Heart left ventricle (tissue), 16 donors: ENCODE results near the gene POU3F3. TPM values are rescaled to one million over a fixed set of nuclear protein-coding genes. Genes with fewer than 3 reads are reported as not detected.

ENCODE experiments used
- ATAC-seq, 4 donors: fragments of 200-7000 bp; cut with Tn5 transposase; one replicate each; pipeline ENCODE4 v1.9.1; 2020 to 2022; ENCODE audit warnings: moderate library complexity in 4 of 4, mild to moderate bottlenecking in 3 of 4, moderate number of reproducible peaks in 1 of 4
- DNase-seq, 5 donors: peaks; one replicate each; pipeline ENCODE4 v3.0.0-alpha.2; 2020
- H3K27ac ChIP-seq, 12 donors: fragments of 200-600 bp; sonication (generic) in 4 of 12; one replicate each; pipeline versions ENCODE4 v1.5.0 to v1.8.0; 2016 to 2022; ENCODE audit warnings: mild to moderate bottlenecking in 2 of 12
- H3K27me3 ChIP-seq, 9 donors: fragments of 200-600 bp; sonication (generic) in 2 of 9; one replicate each; pipeline versions ENCODE4 v1.5.1 to v1.8.0; 2016 to 2022; ENCODE audit warnings: mild to moderate bottlenecking in 3 of 9
- H3K36me3 ChIP-seq, 9 donors: fragments of 200-600 bp; sonication (generic) in 2 of 9; one replicate each; pipeline versions ENCODE4 v1.5.0 to v1.8.0; 2018 to 2022; ENCODE audit warnings: mild to moderate bottlenecking in 2 of 9
- H3K4me1 ChIP-seq, 12 donors: fragments of 200-600 bp; sonication (generic) in 4 of 12; one replicate each; pipeline versions ENCODE4 v1.5.0 to v1.8.0; 2016 to 2022; ENCODE audit warnings: mild to moderate bottlenecking in 3 of 12
- H3K4me3 ChIP-seq, 12 donors: fragments of 200-600 bp; sonication (generic) in 4 of 12; one replicate each; pipeline versions ENCODE4 v1.5.0 to v1.8.0; 2017 to 2022; ENCODE audit warnings: mild to moderate bottlenecking in 9 of 12, moderate library complexity in 4 of 12
- H3K9me3 ChIP-seq, 12 donors: fragments of 200-600 bp; sonication (generic) in 4 of 12; one replicate each; pipeline versions ENCODE4 v1.5.0 to v1.8.0; 2016 to 2022; ENCODE audit warnings: mild to moderate bottlenecking in 1 of 12
- POLR2A ChIP-seq, 2 donors: fragments of 450-650 bp; IDR thresholded peaks; one replicate each; pipeline ENCODE4 v1.6.1; 2017; ENCODE audit warnings: antibody characterized with exemption in 2 of 2, mild to moderate bottlenecking in 2 of 2, moderate library complexity in 2 of 2
- WGBS, 4 donors: extraction: QIAGEN DNeasy Blood & Tissue Kit in 2 of 4; methylation state at CpG; one replicate each; pipeline versions ENCODE4 v1.1.5 to v1.1.7; 2013 to 2018; 5-methylcytosine and 5-hydroxymethylcytosine counted together
- intact Hi-C, 10 donors: fragments of 100-400 bp; cut with DNase I; formaldehyde crosslinking; loops; one replicate each; pipeline versions ENCODE4 v1.11.1 to v1.14.2; 2022
- polyA plus RNA-seq, 2 donors: library from polyadenylated mRNA; stranded (reverse); fragments of 200-250 nt; gene quantifications; one replicate each; pipeline ENCODE4 v1.2.3, GENCODE V29; 2013
- total RNA-seq, 9 donors: library from RNA; depleted of rRNA in 2 of 9; stranded (reverse); fragments of >200 nt in 2 of 9; fragmentation: NEBNext Ultra II Directional in 3 of 9; extraction: Animal tissue kit (Norgen Biotek cat#: 25700) in 3 of 9; gene quantifications; one replicate each; pipeline versions ENCODE4 v1.1.0 to v1.2.4, GENCODE V29; 2016 to 2023
- TF ChIP-seq, protein P1 (sequence below), 12 donors: fragments of 200-600 bp; sonication (generic) in 4 of 12; IDR thresholded peaks; one replicate each; pipeline versions ENCODE4 v1.5.0 to v1.8.0; 2018 to 2022; ENCODE audit warnings: antibody characterized with exemption in 12 of 12, mild to moderate bottlenecking in 5 of 12
- donor health status: ischemic (EF 13 %, LVEDD 7.1; RV severe dilation, severe dysfunction).
- donor health status: healthy with polysubstance abuse.
- donor health status: DM: no; HTN: yes; CAD: no.
- donor health status: DM: no; HTN: no; CAD: no.
- donor health status: ischemic (EF 25% LVEDD 6.9; RV normal size, moderate dysfunction).
- donor health status: ischemic (EF 25% LVEDD 5.7; RV mildly dilated, moderate dysfunction).
- donor health status: healthy.
- donor health status: DM: yes; HTN: yes; CAD: no.
- donor health status: ischemic (EF 35%, LVEDD 5.7; RV mildly dilated, moderate dysfunction).
- donor health status: nonischemic (EF 11% LVEDD 7.7; RV severe dilation, severe dysfunction).
- donor health status: DM: yes; HTN: yes; CAD: no.
- donor health status: PGD.
- donor health status: ischemic (EF 29% LVEDD 5.4; RV normal size, mild dysfunction).
- donor health status: nonischemic (EF 23%, LVEDD 6.1; RV moderate dilation, normal function).

Gene POU3F3
- total and polyA plus RNA-seq, 11 donors, result 0.08 to 0.27 TPM; not detected in 9

DNA sequence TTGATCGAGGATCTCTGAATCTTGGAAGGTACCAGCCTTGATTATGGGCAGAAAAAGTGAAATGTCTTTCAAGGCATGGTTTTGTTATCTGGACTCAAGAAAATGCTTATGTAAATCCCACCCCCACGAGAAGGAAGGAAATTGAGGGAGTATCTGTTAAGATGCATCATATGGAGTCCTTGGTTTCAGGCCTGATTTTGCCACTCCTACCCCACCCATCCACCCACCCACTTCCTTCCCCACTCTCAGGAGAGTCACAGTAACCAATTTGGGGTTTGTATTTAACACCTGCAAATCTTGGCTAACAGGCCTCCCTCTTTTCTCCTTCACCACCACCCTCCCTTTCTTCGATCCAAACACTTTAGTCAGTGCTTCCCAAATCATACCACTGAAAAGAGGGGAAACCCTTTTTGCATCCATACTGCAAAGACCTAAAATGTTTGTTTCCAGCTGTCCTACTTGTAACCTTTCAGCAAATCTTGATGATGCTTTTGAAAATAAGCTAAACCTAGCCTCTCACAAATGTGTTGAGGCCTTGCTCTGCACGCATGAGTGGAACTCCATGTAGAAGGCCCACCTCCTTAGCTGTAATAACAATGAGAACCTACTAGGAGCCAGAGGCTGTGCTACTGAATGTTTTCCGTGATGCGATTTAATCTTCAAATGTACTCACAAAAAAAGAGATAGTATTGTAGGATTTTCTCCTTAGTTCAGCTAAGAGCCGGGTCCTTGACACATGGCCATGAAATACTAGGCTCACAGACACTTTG lies 34.8 kb downstream of the POU3F3 start:
- intact Hi-C loops, result no loop called here
- WGBS, 4 donors, result 73 to 79% (median 78%) methylated on average over 7 of the region's 7 CpGs

GRCh38 chr2:104889291-104889959 lies 35.5 kb downstream of the POU3F3 start:
- Histone ChIP-seq H3K9me3 (no peaks in the 10 kb centered on the region), H3K36me3 (no peaks in the 10 kb centered on the region), H3K4me3 (no peak overlapping the region), H3K4me1 (no peaks in the 10 kb centered on the region), H3K27me3 (peaks cover 0 to 41% (median 0%) of the 10 kb centered on the region in 9 donors), H3K27ac (no peak overlapping the region)
- ATAC-seq, result no peak
- no peak for TF ChIP-seq POLR2A (IDR thresholded peaks at IDR 0.05)
- TF ChIP-seq, protein P1, sequence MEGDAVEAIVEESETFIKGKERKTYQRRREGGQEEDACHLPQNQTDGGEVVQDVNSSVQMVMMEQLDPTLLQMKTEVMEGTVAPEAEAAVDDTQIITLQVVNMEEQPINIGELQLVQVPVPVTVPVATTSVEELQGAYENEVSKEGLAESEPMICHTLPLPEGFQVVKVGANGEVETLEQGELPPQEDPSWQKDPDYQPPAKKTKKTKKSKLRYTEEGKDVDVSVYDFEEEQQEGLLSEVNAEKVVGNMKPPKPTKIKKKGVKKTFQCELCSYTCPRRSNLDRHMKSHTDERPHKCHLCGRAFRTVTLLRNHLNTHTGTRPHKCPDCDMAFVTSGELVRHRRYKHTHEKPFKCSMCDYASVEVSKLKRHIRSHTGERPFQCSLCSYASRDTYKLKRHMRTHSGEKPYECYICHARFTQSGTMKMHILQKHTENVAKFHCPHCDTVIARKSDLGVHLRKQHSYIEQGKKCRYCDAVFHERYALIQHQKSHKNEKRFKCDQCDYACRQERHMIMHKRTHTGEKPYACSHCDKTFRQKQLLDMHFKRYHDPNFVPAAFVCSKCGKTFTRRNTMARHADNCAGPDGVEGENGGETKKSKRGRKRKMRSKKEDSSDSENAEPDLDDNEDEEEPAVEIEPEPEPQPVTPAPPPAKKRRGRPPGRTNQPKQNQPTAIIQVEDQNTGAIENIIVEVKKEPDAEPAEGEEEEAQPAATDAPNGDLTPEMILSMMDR (IDR thresholded peaks at IDR 0.05), result no peak
- DNase-seq, result no peak
- 63 to 73% (median 67%) methylated on average over 8 of the region's 8 CpGs for WGBS, 4 donors
- intact Hi-C loops, result no loop called here

More for the DNA sequence above, 34.8 kb downstream of the POU3F3 start:
- H3K9me3 ChIP-seq, result no peaks in the 10 kb centered on the region
- DNase-seq (no peak), ATAC-seq (no peak)
- H3K4me1 ChIP-seq, result no peaks in the 10 kb centered on the region
- no peak overlapping the region for H3K4me3 ChIP-seq
- peaks cover 0 to 34% (median 5%) of the 10 kb centered on the region in 9 donors for H3K27me3 ChIP-seq
- no peak overlapping the region for H3K27ac ChIP-seq
- TF ChIP-seq, protein P1 (IDR thresholded peaks at IDR 0.05), result no peak
- TF ChIP-seq POLR2A (IDR thresholded peaks at IDR 0.05), result no peak
- no peaks in the 10 kb centered on the region for H3K36me3 ChIP-seq

DNA sequence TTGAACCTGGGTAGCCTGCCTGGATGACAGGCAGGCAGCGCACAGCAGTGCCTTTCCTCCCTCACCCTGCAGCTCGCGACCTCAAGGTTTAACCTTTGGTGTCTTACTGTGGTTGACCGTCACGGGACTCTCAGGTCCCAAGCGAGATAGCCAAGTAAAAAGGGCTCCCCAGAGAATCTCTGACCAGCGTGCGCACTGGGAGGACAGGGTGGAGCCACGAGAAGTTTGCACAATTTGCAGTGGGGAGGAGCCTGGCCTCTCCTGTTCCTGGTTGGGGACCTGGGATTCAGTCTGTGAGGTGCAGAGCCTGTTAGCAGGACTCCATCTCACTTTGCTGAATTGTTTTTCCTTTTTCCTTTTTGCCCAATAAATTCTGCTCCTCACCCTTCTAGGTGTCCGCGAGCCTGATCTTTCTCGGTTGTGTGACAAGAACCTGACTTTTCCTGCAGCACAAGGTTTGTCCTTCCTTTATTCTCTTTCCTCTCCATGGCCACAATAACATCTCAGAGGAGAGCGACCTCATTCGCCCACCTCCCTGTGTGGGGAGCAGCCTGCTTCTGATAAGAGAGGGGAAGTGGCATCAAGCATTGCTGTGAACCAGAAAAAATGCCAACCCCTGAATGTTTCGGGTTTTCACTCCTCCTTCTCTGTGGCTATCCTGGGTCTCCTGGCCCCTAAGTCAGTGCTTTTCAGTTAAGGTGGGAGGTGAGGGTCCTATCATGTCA lies 36.2 kb downstream of the POU3F3 start:
- no peaks in the 10 kb centered on the region for H3K36me3 ChIP-seq
- H3K4me1 ChIP-seq, result no peaks in the 10 kb centered on the region
- intact Hi-C loops, result no loop called here
- no peak for DNase-seq
- H3K4me3 ChIP-seq, result no peak overlapping the region
- no peak overlapping the region for H3K27ac ChIP-seq
- no peak for TF ChIP-seq POLR2A (IDR thresholded peaks at IDR 0.05)
- TF ChIP-seq, protein P1 (IDR thresholded peaks at IDR 0.05), result no peak
- H3K9me3 ChIP-seq, result no peaks in the 10 kb centered on the region
- peaks cover 0 to 37% (median 0%) of the 10 kb centered on the region in 9 donors for H3K27me3 ChIP-seq
- no peak for ATAC-seq
- WGBS, 4 donors, result 71 to 74% (median 72%) methylated on average over 15 of the region's 15 CpGs

- Histone ChIP-seq H3K36me3 (no peaks in the 10 kb centered on the region), H3K9me3 (no peaks in the 10 kb centered on the region), H3K27me3 (peaks cover 0 to 37% (median 0%) of the 10 kb centered on the region in 9 donors), H3K4me3 (no peak overlapping the region), H3K27ac (no peak overlapping the region), H3K4me1 (no peaks in the 10 kb centered on the region)
- intact Hi-C loops, result no loop called here
- no peak for DNase-seq
- WGBS, 4 donors, result 78 to 84% (median 79%) methylated on average over 10 of the region's 10 CpGs
- TF ChIP-seq, protein P1 (IDR thresholded peaks at IDR 0.05), result no peak
- TF ChIP-seq POLR2A (IDR thresholded peaks at IDR 0.05), result no peak
- ATAC-seq, result no peak
Measured at GRCh38 chr2:104890685-104891069, 36.8 kb downstream of the POU3F3 start.
